ENCODE data around the gene SLC10A2. TPM values are rescaled to one million over a fixed set of nuclear protein-coding genes. Genes with fewer than 3 reads are reported as not detected.

Gene SLC10A2
- total RNA-seq, 1 donor from 2014 or later: 5.1 TPM

DNA sequence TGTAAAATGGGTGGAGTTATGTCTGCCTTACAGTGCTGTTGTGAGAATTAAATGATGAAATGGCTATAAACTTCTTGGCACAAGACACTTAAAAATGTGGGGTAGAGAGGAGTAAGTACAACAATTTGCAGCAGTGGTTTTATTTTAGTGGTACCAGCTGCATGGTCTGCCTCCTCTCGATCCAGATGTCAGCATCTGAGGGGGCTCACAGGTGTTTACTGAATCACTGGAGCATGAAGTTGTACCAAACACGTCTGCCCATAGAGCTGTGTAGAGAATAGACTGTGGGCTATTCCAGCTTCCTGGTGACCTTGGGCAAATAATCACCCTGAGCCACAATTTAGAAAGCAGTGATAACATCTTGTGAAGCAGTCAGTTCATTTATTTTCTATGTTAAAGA, 11.1 kb downstream of the SLC10A2 start:
- no peak for DNase-seq (ENCODE audit: low spot score)

DNA sequence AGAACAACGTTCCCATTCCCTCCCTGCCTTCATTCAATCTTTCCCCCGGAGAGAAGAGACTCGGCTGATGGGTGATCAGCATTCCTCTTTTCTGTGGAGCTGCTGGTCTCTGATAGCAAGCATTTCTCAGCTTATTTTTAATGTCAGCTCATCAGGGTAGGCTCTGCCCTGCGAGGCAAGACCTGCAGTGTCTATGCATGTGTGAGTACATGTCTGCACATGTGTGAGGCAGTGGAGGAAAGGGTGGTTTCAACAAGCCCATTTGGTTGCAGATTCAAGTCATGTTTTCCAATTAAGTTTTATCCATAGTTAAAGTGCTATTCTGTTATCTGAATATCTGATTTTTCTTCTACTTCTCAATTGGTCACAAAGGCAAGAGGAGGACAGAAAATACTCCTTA, 19.5 kb downstream of the SLC10A2 start:
- DNase-seq (ENCODE audit: low spot score): no peak

DNA sequence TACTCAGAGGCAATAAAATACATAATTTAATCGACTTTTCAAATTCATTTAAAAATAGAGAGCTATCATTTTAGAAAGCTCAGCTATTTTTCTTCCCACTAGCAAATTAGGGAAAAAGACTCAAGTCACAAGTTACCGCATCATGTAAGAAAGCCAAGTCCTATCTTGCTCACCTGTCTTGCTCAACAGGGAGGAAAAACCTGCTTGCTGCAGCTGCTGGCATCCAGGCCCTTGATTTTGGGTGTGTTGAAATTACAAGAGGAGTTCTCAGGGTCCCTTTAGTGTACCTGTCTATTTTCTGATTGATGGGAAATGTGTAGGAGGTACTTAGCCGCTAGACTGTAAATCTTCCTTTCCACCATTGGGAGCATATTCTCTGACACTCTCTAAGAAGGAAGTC, 22.2 kb downstream of the SLC10A2 start:
- DNase-seq (ENCODE audit: low spot score): peak; percentile 64

DNA sequence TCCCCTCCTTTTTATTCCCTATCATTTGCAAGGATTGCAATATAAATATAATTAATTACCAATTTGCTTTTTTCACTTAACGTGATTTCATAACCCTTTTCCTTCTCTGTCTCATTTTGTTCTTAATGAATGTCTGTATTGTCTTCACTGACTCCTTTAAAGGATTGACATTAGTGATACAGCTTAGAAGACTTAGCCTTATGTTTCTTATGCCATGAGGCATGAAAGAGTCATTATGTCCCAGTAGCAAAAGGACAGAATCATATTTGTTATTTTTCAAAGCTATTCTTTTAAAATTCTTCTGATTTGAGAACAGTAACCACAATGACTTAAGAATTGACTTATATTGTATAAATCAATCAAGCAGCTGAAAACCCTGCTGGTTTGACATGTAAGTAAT, 26.2 kb downstream of the SLC10A2 start:
- no peak for DNase-seq (ENCODE audit: low spot score)

DNA sequence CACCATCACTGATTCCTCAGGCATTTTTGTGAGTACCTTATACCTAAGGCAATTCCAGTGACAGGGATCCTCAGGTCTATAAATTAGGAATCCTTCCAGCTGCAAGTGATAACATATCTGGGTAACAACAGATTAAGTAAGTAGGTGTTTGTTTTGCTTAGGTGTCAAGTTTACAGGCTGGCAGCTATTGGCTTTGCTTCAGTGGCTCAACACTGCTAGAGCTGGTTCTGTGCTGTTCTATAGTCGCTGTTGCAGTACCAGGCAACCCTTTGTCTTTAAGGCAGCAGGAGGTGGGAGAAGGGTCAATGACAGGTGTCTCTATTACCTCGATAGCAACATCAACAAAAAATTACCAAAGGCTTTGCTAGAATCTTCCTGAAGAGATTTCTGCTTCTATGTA, 27.0 kb downstream of the SLC10A2 start:
- DNase-seq (ENCODE audit: low spot score): no peak

DNA sequence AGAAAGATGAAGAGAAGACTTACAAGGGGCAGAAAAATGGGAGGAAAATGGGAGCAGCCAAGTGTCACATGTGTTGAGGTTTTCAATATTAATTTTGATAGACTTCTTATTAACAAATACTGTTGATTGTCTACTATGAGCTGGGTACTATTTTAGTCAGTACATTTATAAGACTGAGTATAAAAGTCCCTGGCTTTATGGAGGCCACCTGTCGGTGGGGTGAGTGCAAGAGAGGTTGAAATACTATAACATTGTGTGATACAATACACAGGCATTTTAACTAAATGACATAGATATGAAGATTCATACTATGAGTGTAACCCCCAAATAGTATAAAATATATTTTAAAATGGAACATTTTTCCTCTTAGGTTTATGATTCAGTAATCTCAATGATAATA, 29.9 kb downstream of the SLC10A2 start:
- DNase-seq (ENCODE audit: low spot score): no peak

DNA sequence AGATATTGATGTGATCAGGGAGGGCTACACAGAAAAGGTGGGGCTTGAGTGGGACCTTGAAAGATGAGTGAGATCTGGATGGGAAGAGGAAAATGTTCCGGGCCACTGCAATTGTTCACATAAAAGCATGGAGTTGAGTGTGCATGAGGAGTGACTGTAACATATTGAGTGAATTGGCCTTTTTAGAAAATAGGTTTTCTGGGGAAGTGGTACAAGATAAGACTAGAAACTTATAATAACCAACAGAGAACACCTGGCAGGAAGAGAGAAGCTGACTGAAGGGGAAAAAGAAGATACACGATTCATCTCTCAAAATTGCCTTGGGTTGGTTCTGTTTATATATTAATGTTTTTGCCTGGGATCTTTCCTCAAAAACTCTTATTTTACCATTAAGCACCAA, 32.2 kb downstream of the SLC10A2 start:
- DNase-seq (ENCODE audit: low spot score): no peak

DNA sequence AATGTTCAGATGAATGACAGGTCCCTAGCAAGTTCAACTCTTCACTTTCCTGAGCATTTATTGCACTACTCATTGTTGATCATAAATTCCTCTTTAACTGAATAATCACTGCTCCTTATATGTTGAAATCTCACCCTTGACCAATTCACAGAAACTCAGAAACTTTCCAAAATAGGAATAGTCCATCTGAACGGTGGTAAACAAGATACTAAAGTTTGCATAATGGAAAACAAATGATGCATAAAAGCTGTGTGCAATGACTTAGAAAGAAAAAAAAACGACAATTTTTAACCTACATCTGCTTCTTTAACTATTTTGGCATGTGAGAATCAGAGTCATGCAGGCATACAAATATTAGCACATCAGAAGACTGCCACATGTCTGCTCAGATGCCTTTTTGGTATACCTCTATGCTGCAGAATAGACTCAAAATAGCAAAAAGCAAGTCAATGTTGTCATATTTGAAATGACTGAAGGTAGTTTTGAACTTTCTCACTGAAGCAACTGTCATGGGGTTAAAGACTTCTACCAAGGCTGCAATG, 34.8 kb downstream of the SLC10A2 start:
- DNase-seq (ENCODE audit: low spot score): no peak

DNA sequence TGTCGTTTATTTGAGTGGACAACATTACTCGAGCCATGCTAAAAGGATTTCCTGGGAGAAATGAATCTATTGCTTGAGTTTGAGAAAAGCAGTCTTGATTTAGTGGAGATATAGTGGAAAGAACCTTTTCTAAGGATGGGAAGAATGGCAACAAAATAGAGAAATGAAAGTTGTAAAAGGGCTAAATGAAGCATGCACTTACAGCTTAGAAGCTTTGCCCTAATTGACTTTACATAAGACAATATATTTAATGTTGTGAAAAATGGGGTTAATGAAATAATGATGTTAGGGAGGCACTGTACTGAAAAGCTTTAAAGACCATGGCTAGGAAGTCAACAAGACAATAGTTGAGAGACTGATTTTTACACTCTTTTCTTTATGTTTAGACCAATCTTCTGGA, 35.4 kb downstream of the SLC10A2 start:
- no peak for DNase-seq (ENCODE audit: low spot score)

DNA sequence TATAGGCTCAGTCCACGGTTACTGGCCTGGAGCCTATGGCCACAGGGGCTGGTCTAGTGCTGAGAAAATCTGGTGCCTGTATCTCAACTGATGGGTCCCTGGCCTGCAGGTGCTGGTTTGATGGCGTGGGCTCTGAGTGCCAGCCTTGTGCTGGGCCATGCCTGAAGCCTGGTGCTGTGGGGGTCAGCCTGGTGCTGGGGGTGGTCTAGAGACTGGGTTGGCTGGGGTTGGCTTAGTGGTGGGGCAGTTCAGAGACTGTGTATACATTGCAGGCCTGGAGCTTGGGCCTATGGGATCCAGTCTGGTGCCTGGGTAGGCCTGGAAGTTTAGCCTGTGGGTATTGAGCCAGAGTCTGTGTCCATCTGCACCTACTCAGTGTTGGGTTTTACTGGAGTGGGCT, 36.4 kb downstream of the SLC10A2 start:
- no peak for DNase-seq (ENCODE audit: low spot score)

DNA sequence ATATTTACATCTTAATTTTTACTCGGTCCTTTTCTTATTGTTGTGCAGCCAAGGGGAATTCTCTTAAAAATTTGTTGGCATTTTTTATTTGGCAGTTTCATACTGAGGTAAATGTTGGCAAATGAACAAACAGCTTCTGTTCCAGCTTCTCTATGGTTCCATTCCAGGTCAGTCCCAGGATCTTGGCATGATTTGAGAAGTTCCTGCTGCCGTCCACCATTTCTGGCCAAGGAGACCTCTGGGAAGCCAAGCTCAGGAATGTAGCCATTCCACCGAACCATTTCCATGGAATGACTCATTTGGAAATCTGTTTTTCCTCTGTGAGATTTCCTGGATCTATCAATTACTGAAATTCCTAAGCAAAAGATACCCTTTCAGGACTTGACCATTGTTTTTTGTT, 43.9 kb downstream of the SLC10A2 start:
- DNase-seq (ENCODE audit: low spot score): no peak

DNA sequence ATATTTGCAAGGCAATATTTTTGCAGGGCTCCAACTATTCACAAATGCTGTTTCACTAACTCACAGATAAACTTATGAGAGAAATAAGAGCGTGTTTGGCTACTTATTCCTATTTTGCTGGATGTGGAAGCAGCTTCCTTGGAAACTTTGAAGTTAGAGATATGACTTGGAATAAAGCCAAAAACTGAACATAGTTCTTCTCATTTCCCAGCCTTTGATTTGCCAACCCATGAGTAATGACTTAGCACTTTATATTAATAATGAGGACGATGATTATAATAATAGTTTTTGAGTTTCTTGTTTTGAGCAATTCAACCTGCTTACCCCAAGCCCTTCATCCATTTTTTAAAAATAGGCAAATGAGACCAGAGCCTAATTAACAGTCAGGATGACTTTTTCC, 47.7 kb downstream of the SLC10A2 start:
- DNase-seq (ENCODE audit: low spot score): no peak

DNA sequence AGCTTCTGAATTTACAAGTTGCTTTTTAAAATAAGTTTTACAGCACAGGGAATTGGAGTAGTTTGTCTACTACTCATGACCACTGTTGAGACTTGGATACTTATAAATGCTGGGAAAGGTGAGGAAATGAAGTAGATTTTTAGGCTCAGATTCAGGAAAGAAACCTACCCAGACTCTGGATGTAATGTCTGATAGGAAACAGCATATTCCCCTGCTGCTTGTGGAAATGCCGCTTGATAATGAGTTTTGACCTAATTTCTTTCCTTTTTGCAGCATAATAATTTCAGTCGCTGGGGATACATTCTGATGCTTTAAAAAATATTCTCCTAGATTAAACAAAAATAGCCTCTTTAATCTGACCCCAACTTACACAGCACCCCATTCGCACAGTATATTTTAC, 53.6 kb downstream of the SLC10A2 start:
- DNase-seq (ENCODE audit: low spot score): no peak

DNA sequence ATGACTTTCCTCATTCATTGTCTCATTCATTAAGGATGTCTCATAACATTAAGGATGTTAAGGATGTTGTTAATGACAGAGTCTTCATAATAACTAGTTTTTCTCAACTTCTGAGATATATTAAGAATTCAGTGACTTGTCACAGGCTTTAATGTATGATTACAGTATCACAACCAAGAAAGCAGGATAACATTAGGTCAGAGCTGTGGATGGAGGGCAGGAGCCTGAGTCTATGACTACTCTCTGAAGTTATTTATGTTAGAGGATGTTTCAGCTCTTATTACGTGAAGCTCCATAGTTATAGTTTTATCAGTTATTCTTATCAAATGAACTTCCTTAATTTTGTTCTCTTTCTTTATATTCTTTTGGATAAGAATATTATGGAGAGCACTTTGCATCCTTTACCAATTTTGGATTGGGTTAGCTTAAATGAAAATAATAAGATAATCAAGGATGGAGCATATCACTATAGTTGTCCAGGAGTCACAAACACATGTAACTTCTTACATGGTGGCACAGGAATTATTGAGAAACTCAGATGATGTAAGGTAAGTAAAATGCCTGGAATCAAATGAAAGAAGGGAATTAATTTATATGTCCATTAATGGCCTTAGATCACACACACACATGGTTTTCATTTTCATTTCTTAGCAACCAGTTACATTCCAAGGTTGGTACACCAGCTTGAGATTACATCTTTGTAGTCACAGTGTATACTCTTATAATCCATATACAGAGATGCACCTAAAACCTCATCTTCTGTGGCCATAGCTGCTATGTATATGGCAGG, 57.0 kb downstream of the SLC10A2 start:
- DNase-seq (ENCODE audit: low spot score): no peak

DNA sequence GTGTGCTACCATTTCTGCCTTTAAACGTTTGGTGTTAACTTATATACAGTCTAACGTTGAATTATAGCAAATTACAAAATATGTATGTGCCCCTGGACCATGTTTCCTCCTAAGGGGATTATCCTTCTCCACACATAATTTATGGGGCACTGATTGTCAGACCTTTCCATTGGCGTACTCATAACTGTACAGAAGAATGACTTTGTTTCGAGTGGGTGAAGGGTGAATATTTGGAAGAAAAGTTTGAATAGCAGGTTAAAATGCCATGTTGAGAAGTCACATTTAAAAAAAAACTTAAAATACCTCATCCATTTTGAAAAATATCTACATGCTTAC, 58.8 kb downstream of the SLC10A2 start:
- no peak for DNase-seq (ENCODE audit: low spot score)

DNA sequence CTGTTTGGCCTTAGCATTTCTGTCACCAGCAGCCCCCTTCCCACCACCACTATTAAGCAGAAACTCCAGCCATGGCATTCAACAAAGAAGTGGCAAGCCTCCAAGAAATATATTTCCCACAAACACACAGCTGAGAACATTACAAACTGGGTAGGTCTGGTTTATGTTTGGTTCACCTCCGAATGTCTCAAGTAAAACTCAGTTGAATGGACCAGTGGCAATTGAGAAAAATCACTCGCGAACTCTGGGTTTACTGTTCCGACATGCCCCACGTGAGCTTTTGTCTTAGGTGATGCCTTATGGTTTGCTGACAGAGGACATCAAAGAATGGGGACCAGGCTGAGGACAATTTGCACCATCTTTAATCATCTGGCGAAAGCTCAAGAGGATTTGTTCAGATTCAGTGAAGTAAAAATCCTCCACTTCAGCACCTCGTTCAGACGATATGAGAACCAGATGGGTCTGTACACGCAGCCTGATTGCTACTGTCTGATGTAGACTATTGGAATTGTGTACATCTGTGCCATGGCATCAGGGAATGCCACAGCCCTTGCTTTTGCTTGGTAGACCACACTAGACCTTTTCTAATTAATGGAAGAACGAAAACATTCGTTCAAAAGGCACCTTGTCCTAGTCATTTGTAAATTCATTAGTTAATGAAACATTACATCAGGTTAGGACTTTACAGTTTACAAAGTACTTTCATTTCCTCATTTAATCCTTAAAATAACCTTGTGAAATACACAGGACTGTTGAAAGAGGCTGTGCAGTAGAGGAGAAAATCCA, 59.4 kb downstream of the SLC10A2 start:
- peak; percentile 86 for DNase-seq (ENCODE audit: low spot score)

DNA sequence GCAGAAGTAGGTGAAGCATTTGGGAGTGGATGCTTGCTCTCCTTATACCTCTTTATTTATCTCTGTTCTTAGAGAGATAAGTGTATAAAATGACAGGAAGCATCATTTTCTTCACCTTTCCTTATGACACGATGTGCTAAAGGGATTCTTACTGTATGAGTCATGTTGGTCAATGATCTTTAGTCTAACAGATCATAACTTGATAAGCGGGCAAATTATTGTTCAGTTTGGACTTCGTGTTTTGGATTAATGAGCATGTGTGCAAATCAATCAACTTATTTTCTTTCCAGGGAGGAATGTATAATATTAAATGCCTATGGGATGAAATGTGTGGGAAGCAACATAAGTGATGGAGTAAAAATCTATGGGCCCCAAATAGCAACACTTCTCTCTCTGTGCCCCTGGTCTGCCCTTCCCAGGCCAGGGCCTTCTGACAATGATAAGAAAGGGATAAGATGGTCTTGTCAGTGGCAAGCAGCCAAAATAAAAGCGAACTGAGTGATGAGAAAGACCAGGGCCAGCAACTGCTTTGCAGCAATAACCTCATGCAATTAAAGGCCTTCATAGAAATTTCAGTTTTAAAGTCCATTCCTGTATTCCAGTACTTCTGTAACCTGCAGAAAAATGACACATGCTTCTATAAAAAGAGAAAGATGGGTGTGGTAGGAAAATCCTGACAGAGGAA, 61.4 kb downstream of the SLC10A2 start:
- DNase-seq (ENCODE audit: low spot score): peak; percentile 80

DNA sequence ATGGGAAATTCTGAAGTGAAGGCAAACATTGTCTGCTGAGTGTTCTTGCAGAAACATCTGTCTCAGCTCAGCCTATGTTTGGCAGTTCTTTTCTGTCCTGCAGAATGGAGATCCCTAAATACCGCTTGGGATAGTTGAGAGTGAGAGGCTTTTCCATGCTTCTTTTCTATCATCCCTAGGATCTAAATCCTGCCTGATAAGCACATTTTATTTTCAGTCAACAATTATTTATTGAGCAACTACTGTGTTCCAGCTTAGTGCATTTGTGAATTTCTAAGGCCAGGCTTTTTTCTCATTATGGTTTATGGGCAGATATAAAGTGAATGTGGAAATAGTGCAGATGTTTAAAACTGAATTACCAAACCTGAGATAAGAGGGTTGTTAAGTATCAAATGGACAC, 62.6 kb downstream of the SLC10A2 start:
- DNase-seq (ENCODE audit: low spot score): peak; percentile 91

DNA sequence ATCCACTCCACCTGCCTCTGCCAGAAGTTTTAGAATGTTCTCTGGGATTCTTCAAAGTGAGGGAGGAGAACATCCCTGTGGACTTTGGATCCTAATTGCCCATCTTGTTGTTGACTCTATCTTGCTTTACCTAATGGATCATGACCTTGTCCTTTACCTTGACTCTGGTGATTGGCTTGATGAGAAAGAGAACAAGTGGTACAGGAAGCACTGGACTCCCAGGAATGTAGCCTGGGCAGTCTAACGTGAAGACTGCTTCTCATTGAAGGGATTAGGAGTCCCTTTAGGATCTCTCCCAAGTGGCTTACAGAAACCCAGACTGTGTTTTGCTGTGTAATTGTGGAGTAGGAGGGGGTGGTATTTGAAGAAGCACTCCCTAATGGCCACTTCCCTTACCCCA, 63.9 kb downstream of the SLC10A2 start:
- no peak for DNase-seq (ENCODE audit: low spot score)

DNA sequence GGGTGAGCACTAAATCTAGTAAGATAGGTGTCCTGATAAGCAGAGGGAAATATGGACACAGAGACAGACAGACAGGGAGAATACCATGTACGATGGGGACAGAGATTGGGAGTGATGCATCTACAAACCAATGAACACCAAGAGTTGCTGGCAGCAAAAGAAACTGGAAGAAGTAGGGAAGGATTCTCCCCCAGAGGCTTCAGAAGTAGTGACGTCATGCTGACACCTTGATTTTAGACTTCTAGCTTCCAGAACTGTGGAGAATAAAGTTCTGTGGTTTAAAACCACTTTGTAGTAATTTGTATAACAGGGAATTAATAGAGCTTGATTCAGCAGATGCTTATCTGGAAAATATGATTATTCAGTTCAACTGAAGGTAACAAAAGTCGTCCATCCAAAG, 66.1 kb downstream of the SLC10A2 start:
- no peak for DNase-seq (ENCODE audit: low spot score)

DNA sequence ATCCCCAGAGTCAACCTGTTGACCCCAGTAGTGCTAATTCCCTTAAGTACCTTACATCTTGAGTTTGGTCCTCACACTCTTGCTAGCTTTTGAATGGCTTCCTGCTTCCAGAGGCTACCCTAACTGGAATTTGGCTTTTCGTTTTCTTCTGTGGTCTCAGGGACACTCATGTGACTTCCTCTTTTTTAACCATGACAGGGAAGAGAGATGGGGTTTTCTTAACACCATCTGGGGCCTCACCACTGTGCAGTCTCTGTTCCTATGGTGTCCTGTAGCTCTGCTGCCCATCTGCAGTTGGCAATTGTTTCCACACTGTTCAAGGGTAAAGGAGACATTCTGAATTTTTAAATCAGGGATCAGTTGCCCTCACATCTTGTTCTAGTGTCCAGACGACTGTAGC, 66.7 kb downstream of the SLC10A2 start:
- DNase-seq (ENCODE audit: low spot score): no peak

Measured in umbilical cord (tissue), 2 donors.